NCI-H146 treated with DMSO at 0.1 percent for 48 hours (cell line): ENCODE data around the gene GALNT2.

Experiments
- DNase-seq: peaks from one replicate; lab custom pipeline; 2025; ENCODE audit not compliant: unreplicated experiment; lab: John Stamatoyannopoulos, UW

Gene GALNT2

GRCh38 chr1:230270559-230271281, 203.7 kb downstream of the GALNT2 start:
- peak; percentile 93 for DNase-seq

DNA sequence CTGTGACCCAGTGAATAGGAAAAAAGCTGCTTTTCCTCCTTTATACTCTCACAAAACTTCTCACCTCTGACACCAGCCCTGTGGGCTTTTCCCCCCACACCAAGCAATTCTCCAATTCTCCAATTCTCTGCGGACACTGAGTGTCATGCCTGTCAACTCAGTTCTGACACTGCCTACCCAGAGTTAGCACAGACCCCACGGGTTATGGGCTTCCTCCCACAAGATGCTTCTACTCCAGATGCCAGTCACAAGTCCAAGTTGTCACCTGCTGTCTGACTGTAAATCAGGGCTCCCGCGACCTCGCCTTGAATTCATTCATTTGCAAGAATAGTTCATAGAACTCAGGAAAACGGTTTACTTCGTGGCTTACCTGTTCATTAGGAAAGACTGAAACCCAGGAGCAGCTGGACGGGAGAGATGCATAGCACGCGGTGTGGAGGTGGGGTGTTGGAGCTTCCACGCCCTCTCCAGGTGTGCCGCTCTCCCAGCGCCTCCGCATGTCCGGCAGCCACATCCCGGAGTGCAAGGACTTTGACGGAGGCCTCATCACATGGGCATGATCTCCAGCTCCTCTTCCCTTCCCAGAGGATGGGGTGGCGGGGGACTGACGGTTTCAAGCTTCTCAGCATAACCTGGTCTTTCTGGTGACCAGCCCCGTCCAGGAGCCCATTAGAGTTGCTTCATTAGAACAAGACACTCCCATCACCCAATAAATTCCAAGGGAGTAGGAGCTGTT, 204.4 kb downstream of the GALNT2 start:
- DNase-seq: no peak

DNA sequence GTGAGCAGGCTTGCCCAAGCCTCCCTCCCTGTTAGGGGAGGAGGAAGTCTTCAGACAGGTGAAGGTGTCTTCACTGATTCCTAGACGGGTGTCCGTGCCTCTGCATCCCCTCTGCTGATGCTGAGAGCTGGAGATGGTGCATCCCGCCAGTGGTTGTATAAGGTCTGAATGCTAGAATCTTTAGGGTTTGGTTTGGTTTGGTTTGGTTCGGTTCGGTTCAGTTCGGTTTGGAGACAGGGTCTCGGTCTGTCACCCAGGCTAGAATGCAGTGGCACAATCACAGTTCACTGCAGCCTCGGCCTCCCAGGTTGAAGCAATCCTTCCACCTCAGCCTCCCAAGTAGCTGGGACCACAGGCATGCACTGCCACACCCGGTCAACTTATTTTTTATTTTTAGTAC, 205.5 kb downstream of the GALNT2 start:
- no peak for DNase-seq

DNA sequence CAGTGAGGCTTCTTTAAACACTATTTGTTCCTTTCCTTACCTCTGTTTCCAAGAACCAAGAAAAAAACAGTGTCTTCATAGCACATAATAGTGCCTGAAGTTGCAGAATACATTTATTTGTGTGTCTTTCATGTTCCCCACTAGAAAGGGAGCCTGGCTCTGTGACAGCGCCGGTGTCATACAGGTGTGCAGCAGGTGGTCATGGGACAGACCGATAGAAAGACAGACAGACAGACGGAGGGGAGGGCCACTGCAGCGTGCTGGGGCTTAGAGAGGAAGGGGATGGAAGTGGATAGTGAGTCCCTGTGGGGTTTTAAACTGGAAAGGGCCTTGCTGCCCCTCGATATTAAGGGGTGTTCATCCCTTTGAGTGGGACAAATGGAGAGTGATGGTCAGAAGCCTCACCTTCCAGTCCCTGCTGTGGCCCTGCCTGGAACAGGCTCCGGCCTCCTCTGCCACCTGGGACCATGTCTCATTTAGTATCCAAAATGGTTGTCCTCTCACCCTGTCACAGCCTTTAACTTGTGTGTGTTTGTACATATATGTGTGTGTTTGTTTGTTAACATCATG, 206.2 kb downstream of the GALNT2 start:
- no peak for DNase-seq

- no peak for DNase-seq
Measured at GRCh38 chr1:230274254-230274653, 207.2 kb downstream of the GALNT2 start.

GRCh38 chr1:230276401-230276800, 209.4 kb downstream of the GALNT2 start:
- no peak for DNase-seq

DNA sequence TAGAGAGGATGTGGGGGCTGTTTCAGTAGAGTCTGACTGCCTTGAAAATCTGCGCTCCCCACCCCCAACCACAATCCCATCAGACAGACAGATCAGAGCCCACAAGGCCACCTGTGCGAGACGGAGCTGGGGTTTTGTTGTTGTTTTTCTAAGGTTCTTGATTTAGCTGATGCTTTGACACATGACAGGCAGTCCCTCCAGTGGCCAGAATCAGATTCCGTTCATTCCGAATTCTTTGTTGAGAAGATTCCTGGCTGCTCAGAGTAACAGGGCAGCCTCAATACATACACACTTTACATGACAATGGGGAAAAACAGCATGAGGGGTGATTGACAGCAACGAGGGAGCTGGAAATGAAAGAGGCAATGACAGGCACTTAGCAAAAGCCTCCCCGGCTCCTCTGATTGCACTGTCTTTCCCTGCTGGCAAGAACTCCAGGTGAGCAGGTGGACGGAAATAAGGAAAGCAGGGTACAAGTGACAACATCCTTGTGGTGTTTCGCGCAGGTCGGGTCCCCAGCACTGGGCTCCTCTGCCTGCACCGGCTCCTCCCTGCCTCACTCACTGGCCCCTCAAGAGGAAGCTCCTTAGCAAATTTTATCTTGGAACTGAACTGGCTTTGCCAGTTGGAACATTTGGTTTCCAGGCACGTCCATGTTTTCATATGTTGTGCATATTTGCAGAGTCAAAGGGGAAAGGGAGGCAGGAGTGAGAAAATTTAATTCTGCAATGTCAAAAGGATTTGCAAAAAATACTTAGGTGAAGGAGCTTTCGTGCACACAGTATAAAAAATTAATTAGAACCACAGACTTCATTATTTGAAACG, 210.4 kb downstream of the GALNT2 start:
- peak; percentile 50 for DNase-seq

- DNase-seq: no peak
Measured at GRCh38 chr1:230278376-230278775, 211.3 kb downstream of the GALNT2 start.

DNA sequence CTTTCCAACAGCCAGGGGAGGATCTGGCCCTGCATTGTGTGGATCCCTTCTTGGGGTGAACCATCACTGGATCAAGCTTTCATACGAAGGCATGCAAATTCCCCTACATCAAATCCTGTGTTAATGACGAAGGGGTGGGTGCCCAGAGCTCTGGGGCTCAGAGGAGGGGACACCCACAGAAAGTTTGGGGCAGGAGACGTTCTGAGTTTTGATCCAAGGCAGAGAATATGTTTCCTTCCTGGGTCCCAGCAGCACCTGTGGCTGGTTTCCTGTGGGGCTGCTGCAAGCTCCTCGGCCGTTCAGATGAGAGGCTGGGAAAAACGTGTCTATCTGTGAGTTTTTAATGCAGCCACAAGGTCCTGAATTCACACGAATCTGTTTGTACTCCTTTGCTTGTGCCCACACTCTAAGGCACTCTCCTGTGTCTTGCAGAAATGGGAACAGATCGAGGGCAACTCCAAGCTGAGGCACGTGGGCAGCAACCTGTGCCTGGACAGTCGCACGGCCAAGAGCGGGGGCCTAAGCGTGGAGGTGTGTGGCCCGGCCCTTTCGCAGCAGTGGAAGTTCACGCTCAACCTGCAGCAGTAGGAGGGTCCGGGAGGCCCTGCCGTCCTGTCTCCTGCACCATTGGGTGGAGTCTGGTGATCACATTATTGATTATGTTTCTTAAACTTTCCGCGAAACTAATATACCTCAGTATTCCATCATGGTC, 212.0 kb downstream of the GALNT2 start:
- no peak for DNase-seq

GRCh38 chr1:230279583-230279945, 212.5 kb downstream of the GALNT2 start:
- no peak for DNase-seq

DNA sequence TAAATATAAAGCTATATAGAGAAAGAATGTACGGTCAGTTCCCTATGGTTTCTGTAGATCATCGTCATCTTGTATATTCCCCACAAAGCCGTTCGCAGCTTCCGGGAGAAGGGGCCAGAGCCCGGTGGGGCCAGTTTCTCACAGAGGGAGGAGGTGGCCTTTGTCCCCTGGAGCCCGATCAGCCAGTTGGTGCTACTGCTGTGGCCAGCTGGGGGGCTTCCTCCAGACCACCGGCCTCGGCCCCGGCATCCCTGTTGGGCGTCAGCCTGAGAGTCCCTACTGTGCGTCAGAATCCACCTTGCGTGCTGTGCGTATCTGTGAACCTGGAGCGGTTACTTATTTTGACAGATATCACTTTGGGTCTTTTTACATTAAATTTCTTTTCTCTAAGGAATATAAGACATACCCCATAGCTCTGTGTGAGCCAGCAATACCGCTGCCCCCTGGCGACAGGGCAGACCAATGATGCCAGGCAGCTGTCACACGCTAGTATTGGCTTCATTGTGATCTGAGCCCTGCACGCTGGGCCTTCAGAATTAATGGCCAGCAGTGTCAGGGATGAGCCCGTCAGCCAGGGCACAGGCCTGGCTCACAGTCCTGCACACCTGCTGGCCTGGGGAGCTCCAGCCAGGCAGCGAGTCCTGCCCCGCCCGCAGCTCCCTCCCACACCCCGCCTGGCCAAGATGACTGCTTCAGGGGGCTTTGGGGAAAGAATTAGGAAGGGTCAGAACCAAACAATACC, 213.2 kb downstream of the GALNT2 start:
- DNase-seq: no peak

GRCh38 chr1:230280906-230281413, 213.9 kb downstream of the GALNT2 start:
- DNase-seq: no peak

GRCh38 chr1:230281556-230281955, 214.5 kb downstream of the GALNT2 start:
- no peak for DNase-seq

GRCh38 chr1:230282157-230282556, 215.1 kb downstream of the GALNT2 start:
- DNase-seq: no peak

- no peak for DNase-seq
Measured at GRCh38 chr1:230283678-230284077, 216.6 kb downstream of the GALNT2 start.

GRCh38 chr1:230284891-230285290, 217.9 kb downstream of the GALNT2 start:
- DNase-seq: no peak

- no peak for DNase-seq
Measured at GRCh38 chr1:230285351-230285750, 218.3 kb downstream of the GALNT2 start.

GRCh38 chr1:230286166-230286889, 219.3 kb downstream of the GALNT2 start:
- no peak for DNase-seq

DNA sequence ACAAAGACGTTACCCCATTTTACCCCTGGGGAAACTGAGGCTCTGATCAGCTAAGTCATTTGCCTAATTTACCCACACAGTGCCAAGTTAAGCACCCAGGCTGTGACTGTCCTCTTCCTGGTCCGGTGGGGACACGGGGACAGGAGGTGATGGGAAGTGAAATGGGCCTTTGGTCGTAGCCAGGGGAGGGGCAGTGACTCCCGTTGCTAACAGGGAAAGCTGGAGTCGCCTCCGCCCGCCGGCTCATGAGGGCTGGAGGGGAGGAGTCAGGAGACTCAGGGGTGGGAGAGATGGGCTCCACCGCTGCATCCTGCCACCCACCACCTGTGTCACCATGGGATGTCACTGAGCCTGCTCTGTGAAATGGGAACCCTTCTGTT, 219.8 kb downstream of the GALNT2 start:
- DNase-seq: no peak
